ENCODE results near the gene C1orf232. TPM values are rescaled to one million over a fixed set of nuclear protein-coding genes. Genes with fewer than 3 reads are reported as not detected.

C1orf232 gene
- total RNA-seq, 2 experiments from 2014 or later = not detected

Other genes with a start within 250 kb of the C1orf232 start
- 1 to 10 TPM; 4.7 to 5.2 TPM for gene PAFAH2, start 170.9 kb downstream of the C1orf232 start, total RNA-seq
- gene EXTL1, start 147.2 kb downstream of the C1orf232 start, total RNA-seq = not detected
- not detected for gene SLC30A2, start 122.8 kb downstream of the C1orf232 start, total RNA-seq
- gene TRIM63, start 101.3 kb downstream of the C1orf232 start, total RNA-seq = under 1 TPM; 0.33 to 0.40 TPM
- gene PDIK1L, start 57.1 kb downstream of the C1orf232 start, total RNA-seq = 10 to 100 TPM; 20.5 to 21.4 TPM
- under 1 TPM in 1 of 2 experiments, not detected in 1; 0.07 TPM for gene FAM110D, start 9.9 kb downstream of the C1orf232 start, total RNA-seq
- gene ZNF593, start 945 bp upstream of the C1orf232 start, total RNA-seq = 10 to 100 TPM; 24.0 to 26.8 TPM
- gene ZNF593OS, start 2.9 kb upstream of the C1orf232 start, total RNA-seq = not detected
- 1 to 10 TPM; 1.5 to 1.8 TPM for gene CNKSR1, start 8.5 kb upstream of the C1orf232 start, total RNA-seq
- not detected for gene CATSPER4, start 21.6 kb upstream of the C1orf232 start, total RNA-seq
- 10 to 100 TPM; 45.7 to 47.0 TPM for gene CEP85, start 65.2 kb upstream of the C1orf232 start, total RNA-seq
- 100 to 1,000 TPM; 130 to 132 TPM for gene SH3BGRL3, start 111.1 kb upstream of the C1orf232 start, total RNA-seq
- gene UBXN11, start 137.7 kb upstream of the C1orf232 start, total RNA-seq = 10 to 100 TPM; 26.4 to 26.9 TPM
- gene CD52, start 149.0 kb upstream of the C1orf232 start, total RNA-seq = 100 to 1,000 TPM; 129 to 141 TPM
- gene CRYBG2, start 185.2 kb upstream of the C1orf232 start, total RNA-seq = under 1 TPM; 0.37 to 0.72 TPM
- gene ZNF683, start 203.8 kb upstream of the C1orf232 start, total RNA-seq = not detected
- gene LIN28A, start 241.9 kb upstream of the C1orf232 start, total RNA-seq = not detected